NB4 (cell line): Measurements from ENCODE around the gene MNX1.

Source experiments
- DNase-seq: peaks from one replicate; pipeline ENCODE4 v3.0.0; 2010; ENCODE audit warnings: low read depth
- H3K4me3 ChIP-seq: one replicate; pipeline ENCODE4 v1.5.1; 2011; ENCODE audit warnings: mild to moderate bottlenecking, low read depth, low read length, moderate library complexity
- MYC ChIP-seq: IDR thresholded peaks from 2 replicates; pipeline ENCODE4 v1.6.1; 2011; ENCODE audit warnings: low read depth, low read length
- POLR2A ChIP-seq: IDR thresholded peaks from 2 replicates; pipeline ENCODE4 v1.6.1; 2011; ENCODE audit warnings: mild to moderate bottlenecking; ENCODE audit not compliant: insufficient read length; ENCODE audit errors: extremely low read depth
- TF ChIP-seq, protein P1 (sequence below): IDR thresholded peaks from one replicate; pipeline ENCODE4 v1.5.1; 2012; ENCODE audit warnings: low read depth, low read length
- TF ChIP-seq, protein P2 (sequence below): IDR thresholded peaks from 2 replicates; pipeline ENCODE4 v1.6.1; 2011; ENCODE audit warnings: low read depth, low read length

MNX1 gene

DNA sequence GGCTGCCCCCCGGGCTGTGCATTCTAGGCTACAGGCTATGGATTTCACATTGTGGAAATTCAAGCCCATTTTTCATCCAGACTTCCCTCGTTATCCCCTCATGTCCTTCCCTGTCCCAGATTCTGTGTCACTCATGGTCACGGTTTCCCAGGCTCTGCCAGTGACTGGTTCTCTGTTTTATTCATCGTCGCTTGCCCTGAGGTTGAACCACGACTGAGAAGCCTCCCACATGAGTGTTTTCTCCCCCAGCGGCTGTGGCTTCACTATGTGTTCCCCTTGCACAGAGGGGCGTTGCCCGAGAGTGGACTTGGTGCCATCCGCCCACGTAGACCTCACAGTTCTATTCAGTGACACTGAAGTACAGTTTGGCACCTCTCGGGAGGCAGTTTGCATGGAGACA, 47.0 kb downstream of the MNX1 start:
- no peak overlapping the region for H3K4me3 ChIP-seq
- DNase-seq: no peak
- TF ChIP-seq, protein P1, sequence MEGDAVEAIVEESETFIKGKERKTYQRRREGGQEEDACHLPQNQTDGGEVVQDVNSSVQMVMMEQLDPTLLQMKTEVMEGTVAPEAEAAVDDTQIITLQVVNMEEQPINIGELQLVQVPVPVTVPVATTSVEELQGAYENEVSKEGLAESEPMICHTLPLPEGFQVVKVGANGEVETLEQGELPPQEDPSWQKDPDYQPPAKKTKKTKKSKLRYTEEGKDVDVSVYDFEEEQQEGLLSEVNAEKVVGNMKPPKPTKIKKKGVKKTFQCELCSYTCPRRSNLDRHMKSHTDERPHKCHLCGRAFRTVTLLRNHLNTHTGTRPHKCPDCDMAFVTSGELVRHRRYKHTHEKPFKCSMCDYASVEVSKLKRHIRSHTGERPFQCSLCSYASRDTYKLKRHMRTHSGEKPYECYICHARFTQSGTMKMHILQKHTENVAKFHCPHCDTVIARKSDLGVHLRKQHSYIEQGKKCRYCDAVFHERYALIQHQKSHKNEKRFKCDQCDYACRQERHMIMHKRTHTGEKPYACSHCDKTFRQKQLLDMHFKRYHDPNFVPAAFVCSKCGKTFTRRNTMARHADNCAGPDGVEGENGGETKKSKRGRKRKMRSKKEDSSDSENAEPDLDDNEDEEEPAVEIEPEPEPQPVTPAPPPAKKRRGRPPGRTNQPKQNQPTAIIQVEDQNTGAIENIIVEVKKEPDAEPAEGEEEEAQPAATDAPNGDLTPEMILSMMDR: no peak
- TF ChIP-seq POLR2A: no peak
- TF ChIP-seq, protein P2, sequence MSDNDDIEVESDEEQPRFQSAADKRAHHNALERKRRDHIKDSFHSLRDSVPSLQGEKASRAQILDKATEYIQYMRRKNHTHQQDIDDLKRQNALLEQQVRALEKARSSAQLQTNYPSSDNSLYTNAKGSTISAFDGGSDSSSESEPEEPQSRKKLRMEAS: no peak
- TF ChIP-seq MYC: no peak

DNA sequence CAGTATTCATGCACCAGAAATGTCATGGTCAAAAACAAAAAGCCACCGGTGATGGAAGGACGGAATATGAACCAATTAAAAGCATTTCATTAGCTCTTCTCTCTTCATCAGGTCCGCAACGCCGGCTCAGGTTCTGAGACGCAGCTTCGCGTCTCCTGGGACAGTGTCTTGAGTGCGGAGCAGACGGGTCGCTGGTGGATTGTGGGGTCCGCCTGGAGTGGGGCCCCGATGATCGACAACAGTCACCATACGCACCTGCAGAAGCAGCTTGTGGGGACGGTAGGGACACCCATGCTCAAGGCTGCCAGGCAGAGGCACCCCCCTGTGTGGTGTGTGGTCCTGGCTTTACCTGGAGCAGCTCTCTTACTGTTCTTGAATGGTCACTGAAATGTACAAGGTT, 47.6 kb downstream of the MNX1 start:
- DNase-seq: no peak
- H3K4me3 ChIP-seq: no peak overlapping the region
- TF ChIP-seq MYC (no peak), POLR2A (no peak)
- TF ChIP-seq, protein P1: no peak
- TF ChIP-seq, protein P2: no peak

DNA sequence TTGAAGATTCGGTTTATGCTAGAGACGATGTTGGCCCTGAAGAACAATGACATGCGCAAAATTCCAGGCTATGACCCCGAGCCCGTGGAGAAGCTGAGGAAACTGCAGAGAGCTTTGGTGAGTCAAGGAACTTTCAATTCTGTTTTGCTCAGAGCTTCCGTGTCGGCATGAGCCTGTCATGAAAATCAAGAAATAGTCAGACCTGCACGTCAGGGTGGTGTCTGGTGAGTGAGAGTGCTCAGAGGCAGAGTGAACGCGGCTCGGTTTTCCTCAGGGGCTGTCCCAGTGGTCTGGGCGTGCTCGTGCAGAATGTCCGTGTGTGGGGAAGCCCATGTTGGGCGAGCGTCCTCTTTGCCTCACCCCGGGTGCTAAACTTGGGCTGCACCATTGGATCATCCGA, 48.3 kb downstream of the MNX1 start:
- TF ChIP-seq, protein P2: no peak
- no peak for TF ChIP-seq POLR2A
- TF ChIP-seq MYC: no peak
- TF ChIP-seq, protein P1: no peak
- DNase-seq: no peak

DNA sequence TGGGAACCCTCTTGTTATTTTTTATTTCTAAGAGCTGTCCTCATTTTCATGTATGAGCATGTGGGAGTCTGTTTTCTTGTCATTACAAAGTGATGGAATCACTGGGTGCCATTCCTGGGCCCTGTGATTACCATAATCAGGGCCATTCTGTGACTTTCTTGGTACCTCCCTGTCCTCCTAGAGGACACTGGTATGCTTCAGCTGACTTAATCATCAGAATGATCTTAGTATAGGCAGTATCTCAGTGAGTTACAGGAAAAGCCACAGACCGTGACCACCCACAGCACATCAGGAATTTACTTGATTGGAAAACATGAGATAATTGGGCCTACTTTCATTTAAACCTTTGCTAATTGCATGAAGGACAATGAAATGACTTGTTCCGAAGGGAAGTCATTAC, 53.7 kb downstream of the MNX1 start:
- no peak for DNase-seq
- TF ChIP-seq, protein P1: no peak
- TF ChIP-seq POLR2A: no peak
- no peak for TF ChIP-seq MYC
- TF ChIP-seq, protein P2: no peak
- no peak overlapping the region for H3K4me3 ChIP-seq

More for the DNA sequence above, 48.3 kb downstream of the MNX1 start:
- H3K4me3 ChIP-seq: no peak overlapping the region

DNA sequence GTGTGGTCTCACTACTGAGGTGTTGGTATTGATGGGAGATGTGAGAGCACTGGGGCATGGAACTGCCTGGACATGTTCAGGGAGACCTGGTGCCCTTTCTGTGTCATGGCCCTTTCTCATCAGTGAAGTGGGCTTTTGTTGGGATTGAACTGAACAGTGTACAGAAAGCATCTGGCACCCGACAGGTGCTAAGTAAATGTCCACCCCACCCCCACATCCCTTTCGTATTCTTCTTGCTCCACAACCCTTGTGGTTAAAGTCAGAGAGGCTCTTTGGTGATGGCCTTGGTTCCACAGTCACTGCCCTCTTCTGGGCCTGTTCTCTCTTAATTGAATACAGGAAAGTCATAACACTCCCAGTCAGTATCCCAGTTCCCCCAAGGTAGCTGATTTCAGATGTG, 55.5 kb downstream of the MNX1 start:
- H3K4me3 ChIP-seq: no peak overlapping the region
- TF ChIP-seq, protein P2: no peak
- TF ChIP-seq POLR2A (no peak), MYC (no peak)
- TF ChIP-seq, protein P1: no peak
- DNase-seq: no peak
